ENCODE data around the gene LAMA2. TPM values are rescaled to one million over a fixed set of nuclear protein-coding genes. Genes with fewer than 3 reads are reported as not detected.

The LAMA2 gene
- total and polyA plus RNA-seq, 2 donors (not counting 1 experiment from before 2014, with no cell fraction given): 19.5 to 67.5 TPM

- no peaks in the 10 kb centered on the region for H4K20me1 ChIP-seq (ENCODE audit: control insufficient read depth, extremely low read depth, insufficient read depth, low read length)
- no peaks in the 10 kb centered on the region for H3K79me2 ChIP-seq (ENCODE audit: control insufficient read depth, insufficient read depth, low read length)
- H3K4me2 ChIP-seq (ENCODE audit: extremely low read depth, insufficient read depth, low read length): peak overlapping the region; percentile 7
- H2AFZ ChIP-seq (ENCODE audit: low read length): no peak overlapping the region
- H3K4me1 ChIP-seq (ENCODE audit: control insufficient read depth, extremely low read depth, insufficient read depth, low read length): peaks cover 4% of the 10 kb centered on the region
- H3K4me3 ChIP-seq (replicated peaks in 1 of 4; ENCODE audit: control extremely low read depth in 1 of 4, insufficient read depth in 1 of 4, low read depth in 3 of 4, low read length in 4 of 4): no peak overlapping the region
- no peaks in the 10 kb centered on the region for H3K36me3 ChIP-seq (ENCODE audit: control insufficient read depth, insufficient read depth, low read length)
- no peak overlapping the region for H3K9ac ChIP-seq (ENCODE audit: insufficient read depth, low read length)
- no peaks in the 10 kb centered on the region for H3K9me3 ChIP-seq (ENCODE audit: control insufficient read depth, insufficient read depth, low read depth, low read length)
- no peaks in the 10 kb centered on the region for H3K27me3 ChIP-seq (ENCODE audit: control insufficient read depth, insufficient read depth, low read length)
- TF ChIP-seq CTCF (conservative IDR thresholded peaks at IDR 0.05 in 1 of 2, IDR thresholded peaks at IDR 0.05 in 1 of 2; ENCODE audit: low read depth in 1 of 2, low read length in 2 of 2) (no peak), EZH2 (IDR thresholded peaks at IDR 0.05; ENCODE audit: low read length, missing control alignments) (no peak)
- H3K27ac ChIP-seq (ENCODE audit: insufficient read depth, low read length): no peak overlapping the region
- peak; percentile 58 to 81 for DNase-seq (ENCODE audit: low read depth in 2 of 2)
These were observed 429.9 kb downstream of the LAMA2 start for GRCh38 chr6:129312880-129313279.

- H3K4me1 ChIP-seq (ENCODE audit: control insufficient read depth, extremely low read depth, insufficient read depth, low read length): peaks cover 4% of the 10 kb centered on the region
- no peak overlapping the region for H3K9ac ChIP-seq (ENCODE audit: insufficient read depth, low read length)
- H3K4me2 ChIP-seq (ENCODE audit: extremely low read depth, insufficient read depth, low read length): no peak overlapping the region
- H3K9me3 ChIP-seq (ENCODE audit: control insufficient read depth, insufficient read depth, low read depth, low read length): no peaks in the 10 kb centered on the region
- no peaks in the 10 kb centered on the region for H3K79me2 ChIP-seq (ENCODE audit: control insufficient read depth, insufficient read depth, low read length)
- no peak overlapping the region for H3K27ac ChIP-seq (ENCODE audit: insufficient read depth, low read length)
- no peaks in the 10 kb centered on the region for H3K27me3 ChIP-seq (ENCODE audit: control insufficient read depth, insufficient read depth, low read length)
- no peak for TF ChIP-seq CTCF (conservative IDR thresholded peaks at IDR 0.05 in 1 of 2, IDR thresholded peaks at IDR 0.05 in 1 of 2; ENCODE audit: low read depth in 1 of 2, low read length in 2 of 2)
- no peak for TF ChIP-seq EZH2 (IDR thresholded peaks at IDR 0.05; ENCODE audit: low read length, missing control alignments)
- H2AFZ ChIP-seq (ENCODE audit: low read length): no peak overlapping the region
- no peak for DNase-seq (ENCODE audit: low read depth in 2 of 2)
- H3K36me3 ChIP-seq (ENCODE audit: control insufficient read depth, insufficient read depth, low read length): no peaks in the 10 kb centered on the region
- H4K20me1 ChIP-seq (ENCODE audit: control insufficient read depth, extremely low read depth, insufficient read depth, low read length): no peaks in the 10 kb centered on the region
- no peak overlapping the region for H3K4me3 ChIP-seq (replicated peaks in 1 of 4; ENCODE audit: control extremely low read depth in 1 of 4, insufficient read depth in 1 of 4, low read depth in 3 of 4, low read length in 4 of 4)
These were observed 431.6 kb downstream of the LAMA2 start for GRCh38 chr6:129314575-129314974.

GRCh38 chr6:129317931-129318820, 435.2 kb downstream of the LAMA2 start:
- peak overlapping the region; percentile 17 for H3K4me2 ChIP-seq (ENCODE audit: extremely low read depth, insufficient read depth, low read length)

More at GRCh38 chr6:129317931-129318820, 435.2 kb downstream of the LAMA2 start:
- Histone ChIP-seq H3K79me2 (ENCODE audit: control insufficient read depth, insufficient read depth, low read length) (no peaks in the 10 kb centered on the region), H3K9ac (ENCODE audit: insufficient read depth, low read length) (no peak overlapping the region), H3K36me3 (ENCODE audit: control insufficient read depth, insufficient read depth, low read length) (peaks cover 2% of the 10 kb centered on the region), H3K27me3 (ENCODE audit: control insufficient read depth, insufficient read depth, low read length) (no peaks in the 10 kb centered on the region), H3K4me3 (replicated peaks in 1 of 4; ENCODE audit: control extremely low read depth in 1 of 4, insufficient read depth in 1 of 4, low read depth in 3 of 4, low read length in 4 of 4) (peak overlapping the region in 1 of 4 experiments; percentile 25), H2AFZ (ENCODE audit: low read length) (no peak overlapping the region), H3K4me1 (ENCODE audit: control insufficient read depth, extremely low read depth, insufficient read depth, low read length) (no peaks in the 10 kb centered on the region), H4K20me1 (ENCODE audit: control insufficient read depth, extremely low read depth, insufficient read depth, low read length) (no peaks in the 10 kb centered on the region), H3K9me3 (ENCODE audit: control insufficient read depth, insufficient read depth, low read depth, low read length) (no peaks in the 10 kb centered on the region), H3K27ac (ENCODE audit: insufficient read depth, low read length) (no peak overlapping the region)
- peak; percentile 47 to 84 for DNase-seq (ENCODE audit: low read depth in 2 of 2)
- no peak for TF ChIP-seq EZH2 (IDR thresholded peaks at IDR 0.05; ENCODE audit: low read length, missing control alignments)
- no peak for TF ChIP-seq CTCF (conservative IDR thresholded peaks at IDR 0.05 in 1 of 2, IDR thresholded peaks at IDR 0.05 in 1 of 2; ENCODE audit: low read depth in 1 of 2, low read length in 2 of 2)

Data from fibroblast of lung (primary cell).